Keratinocyte (primary cell): ENCODE measurements around the gene GZMM. TPM values are rescaled to one million over a fixed set of nuclear protein-coding genes. Genes with fewer than 3 reads are reported as not detected.

Experiments used
- DNase-seq: peaks from one replicate; pipeline ENCODE4 v3.0.0-alpha.2; 2011; ENCODE audit warnings: low read depth, missing footprints, low spot score
- FAIRE-seq: peaks from 2 replicates; lab custom pipeline; 2011; peaks lifted over from hg19 to GRCh38; lab: Jason Lieb, UNC
- H2AFZ ChIP-seq: 2 replicates; pipeline ENCODE4 v1.6.0; 2012; ENCODE audit warnings: low read length, control low read depth, inconsistent platforms; ENCODE audit not compliant: control insufficient read depth
- H3K27ac ChIP-seq: 2 replicates; pipeline ENCODE4 v1.5.1; 2011; ENCODE audit warnings: low read length; ENCODE audit not compliant: control insufficient read depth, insufficient read depth
- H3K27me3 ChIP-seq: 3 replicates; pipeline ENCODE4 v1.6.0; 2011; ENCODE audit warnings: low read length; ENCODE audit not compliant: control insufficient read depth, insufficient read depth; ENCODE audit errors: extremely low read depth
- H3K36me3 ChIP-seq, 2 experiments: 2 replicates in 1 of 2; 3 replicates in 1 of 2; pipeline ENCODE4 v1.5.1; 2011; ENCODE audit warnings: low read length in 2 of 2, mild to moderate bottlenecking in 1 of 2; ENCODE audit not compliant: control insufficient read depth in 2 of 2, insufficient read depth in 2 of 2; ENCODE audit errors: extremely low read depth in 1 of 2
- H3K4me1 ChIP-seq: 3 replicates; pipeline ENCODE4 v1.5.1; 2011; ENCODE audit warnings: low read length; ENCODE audit not compliant: control insufficient read depth, insufficient read depth; ENCODE audit errors: extremely low read depth
- H3K4me2 ChIP-seq: 3 replicates; pipeline ENCODE4 v1.6.0; 2011; ENCODE audit warnings: low read depth, low read length; ENCODE audit not compliant: control insufficient read depth, insufficient read depth; ENCODE audit errors: extremely low read depth
- H3K4me3 ChIP-seq, 3 experiments: fragments of 200-600 bp in 1 of 3; sonication (generic) in 1 of 3; 2 replicates in 2 of 3; 3 replicates in 1 of 3; pipeline ENCODE4 v1.5.1; 2011 to 2016; ENCODE audit warnings: low read length in 3 of 3, mild to moderate bottlenecking in 3 of 3, control low read depth in 2 of 3, inconsistent platforms in 1 of 3, low read depth in 1 of 3, mixed read lengths in 1 of 3, mixed run types in 1 of 3, moderate library complexity in 1 of 3; ENCODE audit not compliant: control insufficient read depth in 2 of 3, insufficient read depth in 2 of 3; ENCODE audit errors: extremely low read depth in 1 of 3
- H3K79me2 ChIP-seq: 2 replicates; pipeline ENCODE4 v1.6.0; 2012; ENCODE audit warnings: low read length; ENCODE audit not compliant: control insufficient read depth, insufficient read depth
- H3K9ac ChIP-seq: 3 replicates; pipeline ENCODE4 v1.6.0; 2011; ENCODE audit warnings: low read length; ENCODE audit not compliant: control insufficient read depth, insufficient read depth; ENCODE audit errors: extremely low read depth
- H3K9me1 ChIP-seq: 3 replicates; pipeline ENCODE4 v1.6.0; 2011; ENCODE audit warnings: low read length; ENCODE audit not compliant: control insufficient read depth, insufficient read depth; ENCODE audit errors: extremely low read depth
- H3K9me3 ChIP-seq: 2 replicates; pipeline ENCODE4 v1.5.1; 2012; ENCODE audit warnings: low read depth, low read length; ENCODE audit not compliant: control insufficient read depth
- H4K20me1 ChIP-seq: 3 replicates; pipeline ENCODE4 v1.6.0; 2011; ENCODE audit warnings: low read length; ENCODE audit not compliant: control insufficient read depth, insufficient read depth; ENCODE audit errors: extremely low read depth
- CTCF ChIP-seq, 3 experiments: IDR thresholded peaks in 1 of 3; conservative IDR thresholded peaks in 1 of 3; optimal IDR thresholded peaks in 1 of 3; 2 replicates in 2 of 3; 3 replicates in 1 of 3; pipeline versions ENCODE3 to v1.5.1; 2011; ENCODE audit warnings: low read length in 3 of 3, mild to moderate bottlenecking in 3 of 3, moderate library complexity in 2 of 3, control low read depth in 1 of 3, inconsistent platforms in 1 of 3; ENCODE audit not compliant: insufficient read depth in 2 of 3; ENCODE audit errors: extremely low read depth in 1 of 3
- EZH2 ChIP-seq: IDR thresholded peaks from one replicate; pipeline ENCODE4 v1.6.1; 2012; ENCODE audit warnings: inconsistent platforms, mild to moderate bottlenecking, low read length, moderate library complexity
- dilution Hi-C: fragments of 300-500 bp; cut with MboI; formaldehyde crosslinking; loops from one replicate; pipeline ENCODE4 v1.7.0; 2020; ENCODE audit warnings: low sequenced_read_pairs; ENCODE audit not compliant: extremely low pct_ligation_motif_present
- polyA plus RNA-seq, 5 experiments: library from polyadenylated mRNA; depleted of rRNA in 3 of 5; stranded (reverse) in 3 of 5; stranded (forward) in 1 of 5; unstranded in 1 of 5; fragments of >200 nt; gene quantifications; 1 replicate in 1 of 5; 2 replicates in 3 of 5; 3 replicates in 1 of 5; pipeline versions ENCODE4 v1.2.1 to v1.2.3, GENCODE V29; 2011 to 2012; ENCODE audit warnings: missing spikeins in 2 of 5, low read depth in 1 of 5, low replicate concordance in 1 of 5

GZMM gene
- polyA plus RNA-seq, 1 donor (not counting 4 experiments of a cell fraction or from before 2014, with no cell fraction given) = not detected

GRCh38 chr19:531753-532560 lies 11.9 kb upstream of the GZMM start, which contains the start of gene CDC34:
TSS of gene CDC34 (plus strand) at chr19:531760. CDS start at chr19:531932, 172 bp downstream.
- no peak for DNase-seq
- Histone ChIP-seq H4K20me1 (peaks cover 22% of the 10 kb centered on the region), H3K9me1 (peaks cover 4% of the 10 kb centered on the region), H3K9ac (peak within 1 kb of the TSS; percentile 83), H3K36me3 (peaks cover 4 to 12% of the 10 kb centered on the region in 2 experiments), H3K4me2 (peak within 1 kb of the TSS; percentile 99), H3K27me3 (no peaks in the 10 kb centered on the region), H3K4me1 (peaks cover 13% of the 10 kb centered on the region), H3K4me3 (peak within 1 kb of the TSS; percentile 78 to 94 (median 83)), H3K27ac (peak within 1 kb of the TSS; percentile 76), H3K9me3 (no peaks in the 10 kb centered on the region), H3K79me2 (peaks cover 45% of the 10 kb centered on the region), H2AFZ (peak within 1 kb of the TSS; percentile 92)
- no peak for TF ChIP-seq CTCF (optimal IDR thresholded peaks at IDR 0.05 in 1 of 3, IDR thresholded peaks at IDR 0.05 in 1 of 3, conservative IDR thresholded peaks at IDR 0.05 in 1 of 3; ENCODE audit: extremely low read depth in 1 of 3, insufficient read depth in 2 of 3, low read length in 3 of 3)
- no peak for TF ChIP-seq EZH2
- no peak for FAIRE-seq
- dilution Hi-C loops = no loop called here

- FAIRE-seq = no peak
- TF ChIP-seq CTCF (optimal IDR thresholded peaks at IDR 0.05 in 1 of 3, IDR thresholded peaks at IDR 0.05 in 1 of 3, conservative IDR thresholded peaks at IDR 0.05 in 1 of 3; ENCODE audit: extremely low read depth in 1 of 3, insufficient read depth in 2 of 3, low read length in 3 of 3) (peak; percentile 20 to 45 (median 34)), EZH2 (no peak)
These were observed 11.1 kb upstream of the GZMM start for GRCh38 chr19:532561-533363.

More at GRCh38 chr19:532561-533363, 11.1 kb upstream of the GZMM start:
- H2AFZ ChIP-seq = peak overlapping the region; percentile 23
- no peaks in the 10 kb centered on the region for H3K9me3 ChIP-seq
- peaks cover 4 to 14% of the 10 kb centered on the region in 2 experiments for H3K36me3 ChIP-seq
- peak overlapping the region; percentile 99 for H3K4me2 ChIP-seq
- peaks cover 13% of the 10 kb centered on the region for H3K4me1 ChIP-seq
- no peaks in the 10 kb centered on the region for H3K27me3 ChIP-seq
- H3K4me3 ChIP-seq = peak overlapping the region; percentile 78 to 94 (median 83)
- peaks cover 4% of the 10 kb centered on the region for H3K9me1 ChIP-seq
- peaks cover 22% of the 10 kb centered on the region for H4K20me1 ChIP-seq
- DNase-seq = no peak
- H3K9ac ChIP-seq = peak overlapping the region; percentile 83
- dilution Hi-C loops = no loop called here
- peaks cover 45% of the 10 kb centered on the region for H3K79me2 ChIP-seq
- H3K27ac ChIP-seq = peak overlapping the region; percentile 76
